Chondrocyte (in vitro differentiated cells): ENCODE data around the gene SPTLC3. TPM values are rescaled to one million over a fixed set of nuclear protein-coding genes. Genes with fewer than 3 reads are reported as not detected.

Experiments
- DNase-seq: peaks from one replicate; pipeline ENCODE4 v3.0.0; 2021; ENCODE audit warnings: mixed read lengths, low spot score
- H3K27ac Mint-ChIP-seq: one replicate; pipeline ENCODE4 v1.8.0; 2021; ENCODE audit warnings: mild to moderate bottlenecking, moderate library complexity, mixed read lengths; ENCODE audit not compliant: unreplicated experiment
- H3K27me3 Mint-ChIP-seq: 2 replicates; pipeline ENCODE4 v1.8.0; 2021; ENCODE audit warnings: low read depth, mixed read lengths
- H3K36me3 Mint-ChIP-seq: 2 replicates; pipeline ENCODE4 v1.8.0; 2021; ENCODE audit warnings: low read depth, mixed read lengths
- H3K4me1 Mint-ChIP-seq: 2 replicates; pipeline ENCODE4 v1.8.0; 2021; ENCODE audit warnings: low read depth, mild to moderate bottlenecking, mixed read lengths
- H3K4me3 Mint-ChIP-seq: one replicate; pipeline ENCODE4 v1.8.0; 2021; ENCODE audit warnings: mild to moderate bottlenecking, moderate library complexity, mixed read lengths; ENCODE audit not compliant: unreplicated experiment
- H3K9me3 Mint-ChIP-seq: 2 replicates; pipeline ENCODE4 v1.8.0; 2021; ENCODE audit warnings: low read depth, mixed read lengths
- CTCF ChIP-seq: fragments of 200-600 bp; sonication (generic); IDR thresholded peaks from 2 replicates; pipeline ENCODE4 v1.5.0; 2021; ENCODE audit warnings: antibody characterized with exemption, mild to moderate bottlenecking, moderate library complexity
- total RNA-seq: library from RNA; stranded (reverse); gene quantifications from 3 replicates; pipeline ENCODE4 v1.2.1, GENCODE V29; 2021

SPTLC3 gene
- total RNA-seq, 1 donor from 2014 or later = 5.0 TPM

GRCh38 chr20:13173201-13173600, 164.4 kb downstream of the SPTLC3 start:
- H3K27ac Mint-ChIP-seq = no peak overlapping the region
- no peak for DNase-seq
- H3K4me3 Mint-ChIP-seq = no peak overlapping the region
- H3K4me1 Mint-ChIP-seq = no peaks in the 10 kb centered on the region
- peaks cover 2% of the 10 kb centered on the region for H3K36me3 Mint-ChIP-seq
- TF ChIP-seq CTCF = no peak
- peaks cover 11% of the 10 kb centered on the region for H3K27me3 Mint-ChIP-seq
- peaks cover 22% of the 10 kb centered on the region for H3K9me3 Mint-ChIP-seq

GRCh38 chr20:13174402-13174801, 165.6 kb downstream of the SPTLC3 start:
- Mint-ChIP-seq H3K27me3 (peaks cover 11% of the 10 kb centered on the region), H3K9me3 (peaks cover 19% of the 10 kb centered on the region), H3K27ac (no peak overlapping the region), H3K4me3 (no peak overlapping the region), H3K4me1 (no peaks in the 10 kb centered on the region), H3K36me3 (peaks cover 2% of the 10 kb centered on the region)
- TF ChIP-seq CTCF = no peak
- no peak for DNase-seq

GRCh38 chr20:13180986-13181889, 172.5 kb downstream of the SPTLC3 start:
- no peak overlapping the region for H3K27ac Mint-ChIP-seq
- no peaks in the 10 kb centered on the region for H3K4me1 Mint-ChIP-seq
- H3K27me3 Mint-ChIP-seq = peaks cover 17% of the 10 kb centered on the region
- peaks cover 2% of the 10 kb centered on the region for H3K36me3 Mint-ChIP-seq
- peaks cover 20% of the 10 kb centered on the region for H3K9me3 Mint-ChIP-seq
- TF ChIP-seq CTCF = no peak
- DNase-seq = no peak
- H3K4me3 Mint-ChIP-seq = no peak overlapping the region

GRCh38 chr20:13183005-13183404, 174.2 kb downstream of the SPTLC3 start:
- H3K9me3 Mint-ChIP-seq = peaks cover 13% of the 10 kb centered on the region
- no peak overlapping the region for H3K27ac Mint-ChIP-seq
- H3K27me3 Mint-ChIP-seq = peaks cover 11% of the 10 kb centered on the region
- TF ChIP-seq CTCF = no peak
- DNase-seq = no peak
- no peak overlapping the region for H3K4me3 Mint-ChIP-seq
- no peaks in the 10 kb centered on the region for H3K4me1 Mint-ChIP-seq
- peaks cover 4% of the 10 kb centered on the region for H3K36me3 Mint-ChIP-seq

- no peak overlapping the region for H3K27ac Mint-ChIP-seq
- no peak for DNase-seq
- H3K4me3 Mint-ChIP-seq = no peak overlapping the region
- TF ChIP-seq CTCF = no peak
- H3K27me3 Mint-ChIP-seq = peaks cover 20% of the 10 kb centered on the region
- H3K36me3 Mint-ChIP-seq = peaks cover 4% of the 10 kb centered on the region
- H3K9me3 Mint-ChIP-seq = peaks cover 13% of the 10 kb centered on the region
- H3K4me1 Mint-ChIP-seq = no peaks in the 10 kb centered on the region
Observed at GRCh38 chr20:13186043-13186774, 177.4 kb downstream of the SPTLC3 start.
